ENCODE results near the gene SLC24A3. TPM values are rescaled to one million over a fixed set of nuclear protein-coding genes. Genes with fewer than 3 reads are reported as not detected.

Gene SLC24A3
- total and polyA plus RNA-seq, 2 of the 13 experiments (the other 11 are each of a cell fraction or from before 2014, with no cell fraction given) = not detected

- in situ Hi-C loops (cut with HindIII; ENCODE audit: extremely low pct_ligation_motif_present, low pct_unique_long_range_greater_than_20kb) = no loop called here
- Histone ChIP-seq H3K9ac (ENCODE audit: insufficient read depth, low read depth, low read length) (no peak overlapping the region), H3K27ac (ENCODE audit: extremely low read length, insufficient read depth, low read length) (no peak overlapping the region), H4K20me1 (ENCODE audit: insufficient read depth, low read length) (no peaks in the 10 kb centered on the region), H2AFZ (ENCODE audit: low read length) (no peak overlapping the region), H3K9me3 (ENCODE audit: low read length) (no peaks in the 10 kb centered on the region), H3K4me1 (ENCODE audit: insufficient read depth, low read length) (no peaks in the 10 kb centered on the region), H3K4me3 (replicated peaks in 1 of 3; ENCODE audit: insufficient read depth in 1 of 3, low read depth in 2 of 3, low read length in 3 of 3) (no peak overlapping the region), H3K27me3 (ENCODE audit: control insufficient read depth in 1 of 2, insufficient read depth in 2 of 2, low read length in 2 of 2) (no peaks in the 10 kb centered on the region), H3K79me2 (ENCODE audit: insufficient read depth, low read length) (no peaks in the 10 kb centered on the region), H3K36me3 (replicated peaks in 1 of 2; ENCODE audit: control insufficient read depth in 1 of 2, insufficient read depth in 2 of 2, low read length in 2 of 2) (no peaks in the 10 kb centered on the region), H3K4me2 (ENCODE audit: low read depth, low read length) (no peak overlapping the region)
- no peak for TF ChIP-seq SNAPC4 (CRISPR knock-in tag; IDR thresholded peaks at IDR 0.05)
- TF ChIP-seq ZNF746 (CRISPR knock-in tag; IDR thresholded peaks at IDR 0.05) = no peak
- no peak for TF ChIP-seq TSC22D2 (CRISPR knock-in tag; IDR thresholded peaks at IDR 0.05; ENCODE audit: borderline replicate concordance)
- TF ChIP-seq ZNF652 (CRISPR knock-in tag; IDR thresholded peaks at IDR 0.05; ENCODE audit: borderline replicate concordance, low read depth) = no peak
- no peak for TF ChIP-seq ZNF800 (CRISPR knock-in tag; IDR thresholded peaks at IDR 0.05)
- no peak for TF ChIP-seq CENPBD1 (CRISPR knock-in tag; IDR thresholded peaks at IDR 0.05; ENCODE audit: borderline replicate concordance, low read depth)
- TF ChIP-seq CBX1 (IDR thresholded peaks at IDR 0.05; ENCODE audit: low read depth) = no peak
- no peak for TF ChIP-seq ZNF224 (CRISPR knock-in tag; IDR thresholded peaks at IDR 0.05)
- no peak for ATAC-seq
- DNase-seq (ENCODE audit: low spot score) = no peak
- 40% methylated on average over 6 of the region's 6 CpGs for WGBS (ENCODE audit: low lambda C conversion rate)
- BruUV-seq (replicated peaks) = no TSS peak
- ChIA-PET CTCF (ENCODE audit: low intra/inter-chr PET ratio, low total read pairs) (no interaction called here), POLR2A (no interaction called here)
- FAIRE-seq = no peak
- intact Hi-C loops (cut with micrococcal nuclease; ENCODE audit: unreplicated experiment) = no loop called here
Measured at GRCh38 chr20:19257865-19258264, 45.4 kb downstream of the SLC24A3 start.
